Measurements from ENCODE around the gene GFRA1. TPM values are rescaled to one million over a fixed set of nuclear protein-coding genes. Genes with fewer than 3 reads are reported as not detected.

GFRA1 gene
- total RNA-seq, 1 donor from 2014 or later = 4.2 TPM

DNA sequence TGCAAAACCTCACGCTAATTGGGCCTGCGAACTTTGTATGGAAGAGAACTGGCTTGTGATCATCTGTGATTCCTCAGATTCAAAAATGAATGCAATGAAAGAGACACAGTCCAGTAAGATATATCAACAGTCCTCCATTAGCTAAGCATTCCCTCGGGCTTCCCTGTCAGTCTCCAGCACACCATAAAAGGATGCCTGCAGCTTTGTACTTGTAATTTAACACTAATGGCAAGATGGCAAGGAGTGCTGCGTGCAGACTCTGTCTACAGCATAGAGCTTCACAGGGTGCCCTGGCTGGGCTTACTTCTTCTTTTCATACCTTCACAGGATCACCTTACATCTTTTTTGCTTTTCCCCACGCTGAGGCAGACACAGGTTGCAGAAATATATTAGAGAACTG is 200.0 kb downstream of the GFRA1 start:
- no peaks in the 10 kb centered on the region for H3K4me1 Mint-ChIP-seq (ENCODE audit: unreplicated experiment)
- TF ChIP-seq, protein P1, sequence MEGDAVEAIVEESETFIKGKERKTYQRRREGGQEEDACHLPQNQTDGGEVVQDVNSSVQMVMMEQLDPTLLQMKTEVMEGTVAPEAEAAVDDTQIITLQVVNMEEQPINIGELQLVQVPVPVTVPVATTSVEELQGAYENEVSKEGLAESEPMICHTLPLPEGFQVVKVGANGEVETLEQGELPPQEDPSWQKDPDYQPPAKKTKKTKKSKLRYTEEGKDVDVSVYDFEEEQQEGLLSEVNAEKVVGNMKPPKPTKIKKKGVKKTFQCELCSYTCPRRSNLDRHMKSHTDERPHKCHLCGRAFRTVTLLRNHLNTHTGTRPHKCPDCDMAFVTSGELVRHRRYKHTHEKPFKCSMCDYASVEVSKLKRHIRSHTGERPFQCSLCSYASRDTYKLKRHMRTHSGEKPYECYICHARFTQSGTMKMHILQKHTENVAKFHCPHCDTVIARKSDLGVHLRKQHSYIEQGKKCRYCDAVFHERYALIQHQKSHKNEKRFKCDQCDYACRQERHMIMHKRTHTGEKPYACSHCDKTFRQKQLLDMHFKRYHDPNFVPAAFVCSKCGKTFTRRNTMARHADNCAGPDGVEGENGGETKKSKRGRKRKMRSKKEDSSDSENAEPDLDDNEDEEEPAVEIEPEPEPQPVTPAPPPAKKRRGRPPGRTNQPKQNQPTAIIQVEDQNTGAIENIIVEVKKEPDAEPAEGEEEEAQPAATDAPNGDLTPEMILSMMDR (IDR thresholded peaks at IDR 0.05; ENCODE audit: unreplicated experiment) = no peak
- no peaks in the 10 kb centered on the region for H3K9me3 Mint-ChIP-seq (ENCODE audit: unreplicated experiment)
- H3K4me3 Mint-ChIP-seq (ENCODE audit: unreplicated experiment) = no peak overlapping the region
- no peaks in the 10 kb centered on the region for H3K36me3 Mint-ChIP-seq (ENCODE audit: low read depth, unreplicated experiment)
- no peak for DNase-seq (ENCODE audit: low spot score)
- H3K27ac Mint-ChIP-seq (ENCODE audit: unreplicated experiment) = no peak overlapping the region
- H3K27me3 Mint-ChIP-seq (ENCODE audit: unreplicated experiment) = peaks cover 1% of the 10 kb centered on the region

DNA sequence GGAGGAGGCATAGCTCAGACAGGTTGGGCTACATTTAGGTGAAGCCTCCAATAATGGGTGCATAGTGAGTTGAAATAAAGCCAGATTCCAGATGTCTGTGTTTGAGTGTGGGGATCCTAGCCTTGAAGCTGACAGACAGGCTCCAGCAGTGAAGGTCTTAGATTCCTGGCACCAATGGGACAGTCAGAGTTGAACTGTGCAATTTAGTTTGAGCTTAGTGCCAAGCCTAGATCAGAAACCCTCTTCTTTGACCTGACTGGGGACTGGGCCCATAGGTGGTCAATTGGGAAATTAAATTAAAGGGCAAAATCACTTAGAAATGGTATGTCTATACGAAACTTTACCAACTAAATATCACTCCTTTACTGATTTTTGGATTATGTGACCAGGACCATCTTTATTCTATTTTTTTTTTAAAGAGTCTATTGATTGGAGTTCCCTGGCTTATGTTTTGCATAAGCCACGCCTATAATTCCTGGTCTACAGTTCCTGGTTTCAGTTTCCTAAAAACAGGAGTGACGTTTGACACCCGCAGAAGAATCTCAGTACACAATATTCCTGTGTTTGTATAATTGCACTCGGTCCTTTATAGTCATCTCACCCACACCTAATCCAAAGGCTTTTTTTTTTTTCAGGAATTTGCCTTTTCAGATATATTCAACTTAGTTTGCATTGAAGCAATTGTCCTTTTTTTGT is 201.4 kb downstream of the GFRA1 start:
- TF ChIP-seq, protein P1 (IDR thresholded peaks at IDR 0.05; ENCODE audit: unreplicated experiment) = no peak
- H3K4me1 Mint-ChIP-seq (ENCODE audit: unreplicated experiment) = no peaks in the 10 kb centered on the region
- no peaks in the 10 kb centered on the region for H3K9me3 Mint-ChIP-seq (ENCODE audit: unreplicated experiment)
- DNase-seq (ENCODE audit: low spot score) = no peak
- H3K27me3 Mint-ChIP-seq (ENCODE audit: unreplicated experiment) = peaks cover 1% of the 10 kb centered on the region
- no peak overlapping the region for H3K4me3 Mint-ChIP-seq (ENCODE audit: unreplicated experiment)
- no peaks in the 10 kb centered on the region for H3K36me3 Mint-ChIP-seq (ENCODE audit: low read depth, unreplicated experiment)
- no peak overlapping the region for H3K27ac Mint-ChIP-seq (ENCODE audit: unreplicated experiment)

- no peak for DNase-seq (ENCODE audit: low spot score)
- no peaks in the 10 kb centered on the region for H3K9me3 Mint-ChIP-seq (ENCODE audit: unreplicated experiment)
- H3K4me3 Mint-ChIP-seq (ENCODE audit: unreplicated experiment) = no peak overlapping the region
- H3K36me3 Mint-ChIP-seq (ENCODE audit: low read depth, unreplicated experiment) = no peaks in the 10 kb centered on the region
- TF ChIP-seq, protein P1 (IDR thresholded peaks at IDR 0.05; ENCODE audit: unreplicated experiment) = no peak
- H3K27ac Mint-ChIP-seq (ENCODE audit: unreplicated experiment) = no peak overlapping the region
- H3K27me3 Mint-ChIP-seq (ENCODE audit: unreplicated experiment) = peaks cover 1% of the 10 kb centered on the region
- no peaks in the 10 kb centered on the region for H3K4me1 Mint-ChIP-seq (ENCODE audit: unreplicated experiment)
These were observed 202.2 kb downstream of the GFRA1 start for GRCh38 chr10:116070743-116071320.

- H3K4me1 Mint-ChIP-seq (ENCODE audit: unreplicated experiment) = no peaks in the 10 kb centered on the region
- DNase-seq (ENCODE audit: low spot score) = no peak
- H3K27ac Mint-ChIP-seq (ENCODE audit: unreplicated experiment) = no peak overlapping the region
- H3K27me3 Mint-ChIP-seq (ENCODE audit: unreplicated experiment) = peaks cover 1% of the 10 kb centered on the region
- no peak overlapping the region for H3K4me3 Mint-ChIP-seq (ENCODE audit: unreplicated experiment)
- H3K9me3 Mint-ChIP-seq (ENCODE audit: unreplicated experiment) = no peaks in the 10 kb centered on the region
- H3K36me3 Mint-ChIP-seq (ENCODE audit: low read depth, unreplicated experiment) = no peaks in the 10 kb centered on the region
- TF ChIP-seq, protein P1 (IDR thresholded peaks at IDR 0.05; ENCODE audit: unreplicated experiment) = no peak
These were observed 203.2 kb downstream of the GFRA1 start for GRCh38 chr10:116069856-116070255.

GRCh38 chr10:116067825-116068224 is 205.2 kb downstream of the GFRA1 start:
- no peak for DNase-seq (ENCODE audit: low spot score)
- H3K9me3 Mint-ChIP-seq (ENCODE audit: unreplicated experiment) = no peaks in the 10 kb centered on the region
- no peaks in the 10 kb centered on the region for H3K36me3 Mint-ChIP-seq (ENCODE audit: low read depth, unreplicated experiment)
- H3K27me3 Mint-ChIP-seq (ENCODE audit: unreplicated experiment) = no peaks in the 10 kb centered on the region
- TF ChIP-seq, protein P1 (IDR thresholded peaks at IDR 0.05; ENCODE audit: unreplicated experiment) = no peak
- no peaks in the 10 kb centered on the region for H3K4me1 Mint-ChIP-seq (ENCODE audit: unreplicated experiment)
- H3K27ac Mint-ChIP-seq (ENCODE audit: unreplicated experiment) = no peak overlapping the region
- no peak overlapping the region for H3K4me3 Mint-ChIP-seq (ENCODE audit: unreplicated experiment)

Data from endothelial cell (in vitro differentiated cells).